GM19455 (cell line): ENCODE measurements around the gene RNF41.

Source experiments
- ATAC-seq: cut with Tn5 transposase; IDR thresholded peaks from one replicate; pipeline ENCODE4 v1.9.1; 2021; ENCODE audit not compliant: unreplicated experiment

RNF41 gene

GRCh38 chr12:56154818-56155217 is 66.9 kb downstream of the RNF41 start:
- no peak for ATAC-seq

GRCh38 chr12:56154246-56154771 is 67.4 kb downstream of the RNF41 start:
- ATAC-seq: no peak

- ATAC-seq: no peak
These were observed 68.0 kb downstream of the RNF41 start for GRCh38 chr12:56153678-56154065.

GRCh38 chr12:56152756-56153677 is 68.7 kb downstream of the RNF41 start:
- ATAC-seq: no peak
